CD4-positive, alpha-beta T cell treated with Interferon alpha-2 for 1 hour (primary cell): ENCODE measurements around the gene HYOU1.

Experiments
- DNase-seq, 2 donors: peaks; one replicate each; pipeline ENCODE4 v3.0.0-alpha.2; 2020 to 2022

Gene HYOU1

DNA sequence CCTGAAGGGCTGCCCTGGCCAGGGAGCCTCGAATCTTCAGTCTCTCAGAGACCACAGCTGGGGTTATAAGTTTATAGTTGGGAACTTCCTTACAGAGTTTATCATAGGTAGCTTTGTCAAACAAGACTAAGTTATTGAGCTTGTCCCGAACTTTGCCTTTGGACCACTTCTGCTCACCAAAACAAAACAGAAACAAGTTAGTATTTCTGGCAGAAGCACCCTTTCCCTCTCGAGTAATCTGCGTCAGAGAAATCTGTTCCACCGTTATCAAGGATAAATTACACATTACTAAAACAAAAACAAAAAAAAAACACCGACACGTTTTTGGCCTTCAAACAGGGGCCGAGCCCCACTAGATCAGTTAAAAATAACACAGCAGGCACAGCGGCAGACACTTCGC lies 39.6 kb downstream of the HYOU1 start:
- peak in 1 of 2 donors; percentile 19 for DNase-seq

- no peak for DNase-seq
Observed at GRCh38 chr11:119016216-119017009, 40.6 kb downstream of the HYOU1 start.

GRCh38 chr11:119015054-119015611 lies 41.9 kb downstream of the HYOU1 start:
- no peak for DNase-seq

DNA sequence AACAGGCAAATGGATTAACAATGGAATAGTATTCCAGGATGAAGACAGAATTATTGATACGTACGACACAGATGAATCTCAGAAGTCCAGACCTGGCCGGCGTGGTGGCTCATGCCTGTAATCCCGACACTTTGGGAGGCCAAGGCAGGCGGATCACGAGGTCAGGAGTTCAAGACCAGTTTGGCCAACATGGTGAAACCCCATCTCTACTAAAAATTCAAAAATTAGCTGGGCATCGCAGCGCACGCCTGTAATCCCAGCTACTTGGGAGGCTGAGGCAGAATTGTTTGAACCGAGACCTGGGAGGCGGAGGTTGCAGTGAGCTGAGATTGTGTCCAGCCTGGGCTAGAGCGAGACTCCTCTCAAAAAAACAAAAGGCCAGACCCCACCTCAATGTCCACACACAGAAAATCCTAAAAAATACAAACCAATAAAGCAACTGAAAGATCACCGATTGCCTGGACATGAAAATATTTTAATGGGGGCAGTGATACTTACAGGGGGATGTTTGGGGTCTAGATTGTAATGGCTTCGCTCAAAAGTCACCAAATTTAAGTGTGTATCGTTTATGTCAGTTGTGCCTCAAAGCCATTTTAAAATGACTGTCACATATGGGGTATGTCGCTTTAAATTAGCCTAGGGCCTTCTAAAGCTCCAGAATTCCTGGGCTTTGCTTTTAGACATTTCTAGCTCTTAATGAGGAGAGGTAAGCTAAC lies 42.6 kb downstream of the HYOU1 start:
- DNase-seq: no peak

- DNase-seq: no peak
Observed at GRCh38 chr11:119012629-119013170, 44.3 kb downstream of the HYOU1 start.

- no peak for DNase-seq
Observed at GRCh38 chr11:119011476-119012053, 45.4 kb downstream of the HYOU1 start.

- no peak for DNase-seq
Observed at GRCh38 chr11:119006656-119007055, 50.3 kb downstream of the HYOU1 start.

GRCh38 chr11:119000906-119001305 lies 56.1 kb downstream of the HYOU1 start:
- no peak for DNase-seq

DNA sequence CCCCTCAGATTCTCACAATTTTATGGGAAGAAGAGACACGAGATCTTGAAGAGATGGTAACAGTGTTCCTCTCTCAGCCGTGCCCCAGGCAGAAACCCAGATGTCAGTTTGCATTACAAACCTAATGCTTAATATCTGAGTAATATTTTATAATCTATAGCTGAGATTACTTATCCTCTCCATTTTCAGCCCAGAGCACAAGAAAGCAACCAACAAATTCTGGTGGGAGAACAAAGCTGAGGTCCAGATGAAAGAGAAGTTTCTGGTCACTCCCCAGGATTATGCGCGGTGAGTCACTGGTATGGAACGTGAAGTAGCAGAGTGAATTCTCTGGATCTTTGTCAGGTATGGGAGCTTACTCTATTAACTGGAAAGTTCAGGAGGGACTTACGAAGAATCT lies 58.2 kb downstream of the HYOU1 start:
- no peak for DNase-seq

DNA sequence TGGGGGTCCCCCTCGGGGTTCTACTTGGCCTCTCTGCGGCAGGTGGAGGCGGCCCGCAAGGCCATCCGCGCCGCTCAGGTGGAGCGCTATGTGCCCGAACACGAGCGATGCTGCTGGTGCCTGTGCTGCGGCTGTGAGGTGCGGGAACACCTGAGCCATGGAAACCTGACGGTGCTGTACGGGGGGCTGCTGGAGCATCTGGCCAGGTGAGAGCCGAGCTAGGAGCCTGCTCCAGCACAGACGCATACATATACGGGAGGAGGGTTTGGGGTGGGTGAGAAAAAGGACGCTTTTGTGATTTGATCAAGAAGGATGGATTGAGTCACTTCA lies 58.7 kb downstream of the HYOU1 start:
- DNase-seq: no peak

DNA sequence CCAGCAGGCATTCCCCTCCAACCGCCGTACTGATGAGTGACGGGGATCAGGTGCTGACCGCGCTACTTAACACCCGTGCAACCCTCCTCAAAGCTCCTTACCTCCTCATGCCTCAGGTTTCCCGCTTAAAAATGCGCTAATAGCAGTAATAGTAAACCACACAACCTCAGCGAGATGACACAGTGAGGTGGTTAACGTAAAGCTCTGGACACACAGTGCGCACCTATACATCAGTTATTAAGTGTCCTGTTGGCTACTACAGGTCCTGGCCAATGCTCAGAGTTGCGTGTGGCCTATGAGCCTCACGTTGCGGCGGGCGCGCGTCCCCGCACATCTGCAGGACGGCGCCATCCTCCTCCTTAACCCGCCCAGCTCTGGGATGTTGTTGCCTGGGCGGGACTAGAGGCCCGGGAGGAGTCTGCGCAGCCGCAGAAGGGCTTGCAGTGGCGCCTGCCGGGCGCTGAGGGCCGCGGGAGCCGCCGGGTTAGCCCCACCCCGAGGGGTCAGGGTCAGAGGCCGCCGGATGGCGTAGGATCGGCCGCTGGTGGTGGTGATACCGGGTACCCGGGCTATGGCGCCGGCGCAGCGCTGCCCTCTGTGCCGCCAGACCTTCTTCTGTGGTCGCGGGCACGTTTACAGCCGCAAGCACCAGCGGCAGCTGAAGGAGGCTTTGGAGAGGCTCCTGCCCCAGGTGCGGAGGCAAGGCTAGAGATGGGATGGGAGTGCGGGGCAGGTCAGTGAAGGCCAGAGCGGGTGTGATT lies 59.2 kb downstream of the HYOU1 start, which contains the start of gene CENATAC:
TSS of gene CENATAC (plus strand) at position 512 of the 761 bp plus-strand sequence. CDS start at position 572, 60 bp downstream.
- peak; percentile 94 to 96 for DNase-seq

DNA sequence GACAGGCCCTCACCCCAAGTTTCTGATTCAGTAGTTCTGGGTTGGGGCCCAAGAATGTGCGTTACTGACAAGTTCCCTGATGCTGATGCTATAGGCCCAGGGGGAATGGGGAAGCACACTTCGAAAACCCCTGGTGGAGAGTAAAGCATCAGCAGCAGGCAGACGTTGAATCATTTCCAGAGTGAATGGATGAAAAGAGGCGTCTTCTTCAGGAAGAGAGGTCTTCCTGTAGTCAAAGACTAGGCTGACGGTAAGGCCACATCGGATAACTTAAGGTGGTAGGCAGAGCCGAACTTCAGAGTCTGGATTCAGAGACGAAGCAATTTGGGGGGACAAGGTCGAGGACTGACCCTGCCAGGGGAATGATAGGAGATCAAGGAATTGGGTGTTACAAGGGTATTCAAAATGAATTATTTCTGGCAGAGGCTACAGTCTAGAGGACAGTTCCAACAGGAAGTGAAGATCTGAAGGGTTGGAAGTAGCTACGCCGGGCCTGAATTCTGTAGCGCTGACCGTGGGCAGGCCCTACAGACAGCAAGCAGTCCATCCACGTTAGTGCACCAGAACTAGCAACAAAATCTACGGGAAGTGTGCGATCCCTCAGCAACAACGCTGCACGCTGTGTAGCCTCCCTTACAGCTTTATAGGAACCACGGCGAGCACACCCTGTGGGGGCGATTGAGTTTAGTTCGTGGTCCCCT lies 59.9 kb downstream of the HYOU1 start:
- DNase-seq: peak; percentile 17 to 55
